VCaP (cell line): ENCODE data around the gene SMIM36.

Experiments used
- H3K27ac ChIP-seq: fragments of 450-650 bp; 2 replicates; pipeline ENCODE4 v1.5.1; 2017
- CTCF ChIP-seq: fragments of 450-650 bp; conservative IDR thresholded peaks from 2 replicates; pipeline ENCODE4 v1.5.1; 2017; ENCODE audit warnings: mild to moderate bottlenecking, moderate library complexity

The SMIM36 gene

GRCh38 chr17:55452139-55452790 is 59.0 kb downstream of the SMIM36 start:
- no peak for TF ChIP-seq CTCF
- H3K27ac ChIP-seq, result peak overlapping the region; percentile 86

- TF ChIP-seq CTCF, result no peak
- H3K27ac ChIP-seq, result peak overlapping the region; percentile 86
These were observed 59.5 kb downstream of the SMIM36 start for GRCh38 chr17:55451758-55452138.

GRCh38 chr17:55451203-55451641 is 60.0 kb downstream of the SMIM36 start:
- TF ChIP-seq CTCF, result no peak
- H3K27ac ChIP-seq, result peak overlapping the region; percentile 86

GRCh38 chr17:55450232-55450825 is 60.9 kb downstream of the SMIM36 start:
- H3K27ac ChIP-seq, result peak overlapping the region; percentile 86; the same call in 1 of the 2 replicates
- no peak for TF ChIP-seq CTCF

GRCh38 chr17:55448681-55449080 is 62.6 kb downstream of the SMIM36 start:
- no peak for TF ChIP-seq CTCF
- peak overlapping the region; percentile 86; the same call in 1 of the 2 replicates for H3K27ac ChIP-seq

- H3K27ac ChIP-seq, result peak overlapping the region; percentile 86
- no peak for TF ChIP-seq CTCF
These were observed 64.6 kb downstream of the SMIM36 start for GRCh38 chr17:55446581-55447205.

- peak overlapping the region; percentile 86 for H3K27ac ChIP-seq
These were observed 65.2 kb downstream of the SMIM36 start for GRCh38 chr17:55446004-55446403.
